Activated gamma-delta T cell treated with anti-CD3 and anti-CD28 coated beads, Interleukin-2, amount 50 U/mL, for 16 hours (primary cell): ENCODE measurements around the gene CCDC32.

Experiments
- DNase-seq: peaks from one replicate; pipeline ENCODE4 v3.0.0-alpha.2; 2020; ENCODE audit warnings: low read depth

CCDC32 gene

DNA sequence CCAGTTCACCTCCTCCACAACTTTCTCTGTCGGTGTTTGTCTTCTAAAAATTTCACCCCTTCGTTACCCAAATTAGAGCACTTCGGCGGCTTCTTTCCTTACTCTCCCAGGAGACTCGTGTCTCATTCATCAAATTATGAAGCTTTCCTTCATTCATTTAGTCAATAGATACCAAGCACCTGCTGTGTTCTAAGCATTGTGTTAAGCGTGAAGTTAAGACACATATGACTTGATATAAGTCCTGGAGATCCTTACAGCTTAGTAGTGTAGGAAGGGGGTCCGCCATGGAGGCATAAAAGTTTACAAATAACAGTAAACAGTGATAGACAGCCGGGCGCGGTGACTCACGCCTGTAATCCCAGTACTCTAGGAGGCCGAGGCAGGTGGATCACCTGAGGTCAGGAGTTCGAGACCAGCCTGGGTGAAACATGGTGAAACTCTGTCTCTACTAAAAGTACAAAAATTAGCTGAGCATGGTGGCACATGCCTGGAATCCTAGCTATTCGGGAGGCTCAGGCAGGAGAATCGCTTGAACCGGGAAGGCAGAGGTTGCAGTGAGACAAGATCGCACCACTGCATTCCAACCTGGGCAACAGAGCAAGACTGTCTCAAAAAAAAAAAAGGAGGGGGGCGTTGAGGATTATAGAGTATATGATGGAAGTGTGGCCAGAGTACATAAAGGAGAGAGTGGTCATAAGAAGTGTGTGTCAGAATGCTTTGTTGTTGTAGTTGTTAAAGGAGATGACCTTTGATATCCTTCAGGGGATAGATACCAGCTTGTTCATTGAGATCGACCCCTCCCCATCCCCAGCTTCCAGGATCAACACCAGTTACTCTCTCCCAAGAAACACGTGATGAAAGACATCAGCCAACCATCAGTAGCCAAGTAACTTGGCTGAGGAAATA lies 744 bp upstream of the CCDC32 start:
- DNase-seq = no peak

DNA sequence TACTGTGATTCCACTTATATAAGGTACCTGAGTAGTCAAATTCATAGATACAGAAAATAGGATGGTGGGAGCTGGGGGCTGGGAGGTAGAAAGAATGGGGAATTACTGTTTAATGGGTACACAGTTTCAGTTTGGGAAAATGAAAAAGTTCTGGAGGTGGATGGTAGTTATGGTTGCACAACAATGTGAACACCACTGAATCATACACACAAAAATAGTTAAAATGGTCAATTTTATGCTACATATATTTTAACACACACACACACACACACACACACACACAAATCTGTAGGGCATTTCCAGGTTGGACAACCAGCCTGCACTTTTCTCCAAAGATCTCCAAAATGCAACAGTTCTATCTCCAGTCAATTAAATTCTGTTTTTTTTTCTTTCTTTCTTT lies 1.4 kb downstream of the CCDC32 start:
- DNase-seq = no peak

DNA sequence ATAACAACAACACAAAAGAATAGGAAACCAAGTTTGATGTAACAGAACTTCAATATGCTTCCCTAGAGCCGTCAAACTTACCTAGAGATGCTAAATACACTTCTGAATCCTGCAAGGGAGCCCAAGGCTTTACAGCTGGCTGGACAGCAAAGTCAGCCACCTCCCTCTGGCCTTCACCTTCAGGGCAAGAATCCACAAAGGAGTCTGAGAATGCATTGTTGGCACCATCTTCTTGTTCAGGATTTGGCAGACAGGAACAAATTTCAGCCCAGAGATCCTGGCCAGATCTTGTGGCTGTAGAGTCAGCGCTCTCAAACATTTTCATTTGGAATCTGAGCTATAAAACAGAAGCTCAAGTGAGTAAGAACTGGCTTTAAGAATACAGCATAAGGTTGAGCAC lies 2.2 kb downstream of the CCDC32 start:
- DNase-seq = no peak

DNA sequence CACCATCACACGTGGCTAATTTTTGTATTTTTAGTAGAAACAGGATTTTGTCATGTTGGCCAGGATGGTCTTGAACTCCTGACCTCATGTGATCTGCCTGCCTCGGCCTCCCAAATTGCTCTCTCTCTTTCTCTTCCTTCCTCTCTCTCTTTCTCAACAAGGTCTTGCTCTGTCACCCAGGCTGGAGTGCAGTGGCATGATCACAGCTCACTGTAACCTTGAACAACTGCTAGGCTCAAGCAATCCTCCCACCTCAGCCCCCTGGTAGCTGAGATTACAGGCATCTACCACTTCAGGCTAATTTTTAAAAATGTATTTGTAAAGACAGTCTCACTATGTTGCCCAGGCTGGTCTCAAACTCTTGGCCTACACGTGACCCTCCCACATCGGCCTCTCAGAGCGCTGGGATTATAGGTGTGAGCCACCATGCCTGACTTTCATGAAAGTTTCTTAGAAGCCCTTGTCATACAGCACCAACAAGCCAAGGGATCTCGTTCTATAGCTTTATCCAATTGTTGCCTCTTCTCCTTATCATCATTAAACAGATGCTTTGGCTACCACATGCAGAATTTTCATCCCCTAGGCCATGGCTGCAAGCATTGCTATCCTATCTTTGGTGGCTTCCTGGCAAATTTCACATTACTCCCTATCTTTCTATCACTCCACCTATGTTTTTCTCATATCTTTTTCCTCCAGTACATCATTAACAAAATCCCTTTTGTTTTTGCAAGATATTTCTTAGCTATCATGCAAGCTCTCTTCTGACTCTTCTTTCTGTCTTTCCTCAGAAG lies 5.7 kb downstream of the CCDC32 start:
- no peak for DNase-seq

DNA sequence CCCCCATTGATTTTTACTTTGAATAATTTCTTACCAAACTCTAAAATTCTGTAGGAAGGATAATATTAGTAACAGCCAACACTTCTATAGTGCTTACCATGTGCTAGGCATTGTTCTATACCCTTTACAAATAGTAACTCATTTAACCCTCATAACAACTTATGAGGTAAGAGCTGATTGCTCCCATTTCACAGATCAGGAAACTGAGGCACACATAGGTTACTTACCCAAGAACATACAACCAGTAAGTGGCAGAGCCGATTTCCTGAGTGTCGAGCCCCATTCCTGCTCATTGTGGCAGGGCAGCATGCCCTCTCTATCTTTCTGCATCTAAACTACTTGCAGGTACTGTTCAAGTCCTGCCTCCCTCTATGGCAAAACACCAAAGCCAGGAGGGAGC lies 9.0 kb downstream of the CCDC32 start:
- DNase-seq = no peak

DNA sequence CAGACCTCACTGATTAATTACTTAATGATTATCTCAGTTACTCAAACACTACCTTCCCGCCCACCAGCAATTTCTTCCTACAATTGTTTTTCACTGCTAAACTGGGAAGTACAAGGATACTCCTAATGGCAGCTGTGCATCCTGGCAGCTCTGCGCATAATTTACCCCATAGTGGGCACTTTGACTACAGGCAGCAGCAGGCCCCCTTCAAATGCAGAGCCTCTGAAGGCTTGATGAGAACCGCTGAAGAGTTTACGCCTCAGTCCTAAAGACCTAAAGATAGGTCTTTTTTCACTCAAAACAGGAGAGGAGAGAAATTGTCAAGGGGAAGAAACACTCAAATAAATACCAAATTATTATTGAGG lies 10.7 kb downstream of the CCDC32 start:
- no peak for DNase-seq

DNA sequence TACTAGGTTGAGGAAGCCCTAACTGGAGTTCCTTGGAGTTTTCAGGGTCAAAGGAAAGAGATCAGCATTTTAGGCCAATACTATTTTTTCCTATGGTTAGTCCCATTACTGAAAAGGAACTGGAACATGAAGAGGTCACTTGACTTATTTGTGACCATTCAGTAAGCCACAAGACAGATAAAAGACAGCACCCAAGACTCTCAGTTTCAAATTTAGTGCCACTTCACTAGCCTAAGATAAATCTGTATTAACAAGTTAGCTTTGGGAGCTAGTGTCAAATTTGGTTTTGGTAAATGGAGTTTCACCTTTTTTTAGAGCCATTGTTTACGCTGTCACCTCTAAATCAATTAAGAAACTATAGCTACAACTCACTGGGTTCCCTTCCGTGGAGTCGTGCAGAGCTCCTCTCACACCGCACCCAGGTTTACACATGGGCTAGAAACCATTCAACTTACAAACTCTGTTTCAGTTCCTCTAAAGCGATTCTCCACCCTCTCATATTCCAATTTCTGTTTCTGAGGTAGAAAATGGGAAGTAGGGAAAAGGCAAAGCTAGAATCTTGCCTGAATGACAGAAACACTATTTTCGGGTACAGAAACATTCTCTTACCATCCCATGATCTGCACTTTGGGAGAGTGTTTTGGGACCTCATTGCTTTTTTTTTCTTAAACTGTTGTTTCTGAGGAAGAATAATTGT lies 14.4 kb downstream of the CCDC32 start:
- DNase-seq = no peak

DNA sequence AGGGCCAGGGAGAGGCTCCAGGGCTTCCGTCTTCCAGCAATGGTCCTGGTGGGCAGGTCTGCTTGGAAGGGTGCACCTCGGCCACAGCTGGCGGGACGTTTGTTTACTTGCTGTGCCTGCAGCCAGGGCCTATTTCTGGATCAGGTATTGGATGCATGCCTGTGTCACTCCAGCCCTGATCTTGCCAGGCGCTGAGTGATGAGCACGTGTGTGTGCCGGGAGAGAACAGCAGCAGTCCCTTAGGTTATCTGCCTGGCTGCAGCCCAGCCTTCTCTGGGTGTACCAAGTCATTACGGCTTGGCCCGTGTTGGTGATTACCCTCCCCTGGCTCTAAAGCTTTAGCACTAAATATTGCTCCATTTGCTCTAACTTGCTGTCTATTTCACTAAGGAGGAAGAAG lies 14.9 kb downstream of the CCDC32 start:
- no peak for DNase-seq

DNA sequence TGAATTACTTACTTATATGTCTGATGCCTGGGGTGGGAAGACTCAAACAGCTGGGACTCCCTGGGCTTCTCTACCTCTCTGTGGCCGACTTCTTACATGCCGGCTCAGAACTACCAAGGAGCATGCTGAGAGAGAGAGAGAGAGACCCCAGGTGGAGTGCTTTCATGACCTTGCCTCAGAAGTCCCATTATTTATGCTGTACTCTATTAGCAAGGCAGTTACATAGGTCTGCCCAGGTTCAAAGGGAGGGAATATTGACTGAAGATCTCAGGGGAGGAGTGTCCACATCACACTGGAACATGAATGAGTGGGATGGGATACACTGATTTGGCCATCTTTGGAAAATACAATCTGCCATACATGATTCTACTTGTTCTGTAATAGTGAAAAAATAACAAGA lies 16.2 kb downstream of the CCDC32 start:
- no peak for DNase-seq

DNA sequence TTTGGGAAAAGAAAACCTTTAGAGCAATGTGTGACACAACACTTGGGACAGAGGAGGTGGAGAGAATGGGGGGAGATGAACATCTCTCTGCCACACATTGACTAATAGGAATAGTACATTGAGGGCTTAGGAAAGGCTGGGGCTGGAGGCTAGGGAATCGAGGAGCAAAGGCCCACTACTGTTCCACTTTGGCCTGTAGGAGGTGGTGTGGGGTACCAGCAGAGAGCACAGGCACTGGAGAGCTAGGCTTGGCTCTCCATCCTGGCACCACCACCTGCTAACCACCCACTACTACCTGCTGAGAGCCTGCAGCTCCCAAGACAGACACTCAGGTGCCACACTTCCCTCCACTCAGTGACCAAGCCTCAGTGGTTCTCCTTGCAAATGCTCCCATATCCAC lies 19.4 kb downstream of the CCDC32 start:
- DNase-seq = no peak

DNA sequence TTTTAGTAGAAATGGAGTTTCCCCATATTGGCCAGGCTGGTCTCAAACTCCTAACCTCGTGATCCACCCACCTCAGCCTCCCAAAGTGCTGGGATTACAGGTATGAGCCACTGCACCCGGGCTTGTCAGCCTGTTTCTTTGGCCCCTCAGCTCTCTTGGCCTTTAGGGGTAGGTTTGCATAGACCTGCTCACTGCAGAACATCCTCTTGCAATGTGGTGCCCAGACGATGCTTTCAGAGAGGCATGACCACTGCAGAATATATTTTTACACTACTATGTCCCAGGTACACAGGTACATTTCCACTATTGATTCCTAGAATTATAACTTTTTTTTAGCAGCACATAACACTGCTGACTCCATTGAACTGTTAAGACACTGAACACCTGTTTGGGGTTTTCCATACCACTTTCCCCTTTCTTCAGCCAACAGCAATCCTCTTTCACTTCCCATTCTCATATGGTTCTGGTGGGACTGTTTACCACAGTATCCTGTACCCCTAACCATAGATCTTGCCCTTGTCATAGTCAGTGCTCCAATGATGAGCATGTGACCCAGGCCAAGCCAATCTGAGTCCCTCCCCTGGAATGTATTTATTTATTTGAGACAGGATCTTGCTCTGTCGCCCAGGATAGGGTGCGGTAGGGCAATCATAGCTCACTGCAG lies 21.1 kb downstream of the CCDC32 start:
- DNase-seq = no peak

DNA sequence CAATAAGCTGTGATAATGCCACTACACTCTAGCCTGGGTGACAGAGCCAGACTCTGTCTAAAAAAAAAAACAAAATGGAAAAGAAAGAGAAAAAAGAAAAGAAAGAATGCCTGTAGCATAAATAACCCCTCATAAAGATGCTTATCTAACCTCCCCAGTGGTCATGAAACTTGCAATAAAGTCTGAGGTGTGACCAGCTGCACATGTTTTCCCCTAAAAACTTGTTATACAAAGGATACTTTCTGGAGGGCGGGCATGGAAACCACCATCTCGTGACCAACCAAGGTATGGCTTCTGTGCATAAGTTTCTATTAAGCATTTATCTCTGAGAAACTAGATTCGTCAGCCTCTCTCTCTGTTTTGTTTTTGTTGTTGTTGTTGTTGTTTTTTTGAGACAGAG lies 21.8 kb downstream of the CCDC32 start:
- DNase-seq = no peak

DNA sequence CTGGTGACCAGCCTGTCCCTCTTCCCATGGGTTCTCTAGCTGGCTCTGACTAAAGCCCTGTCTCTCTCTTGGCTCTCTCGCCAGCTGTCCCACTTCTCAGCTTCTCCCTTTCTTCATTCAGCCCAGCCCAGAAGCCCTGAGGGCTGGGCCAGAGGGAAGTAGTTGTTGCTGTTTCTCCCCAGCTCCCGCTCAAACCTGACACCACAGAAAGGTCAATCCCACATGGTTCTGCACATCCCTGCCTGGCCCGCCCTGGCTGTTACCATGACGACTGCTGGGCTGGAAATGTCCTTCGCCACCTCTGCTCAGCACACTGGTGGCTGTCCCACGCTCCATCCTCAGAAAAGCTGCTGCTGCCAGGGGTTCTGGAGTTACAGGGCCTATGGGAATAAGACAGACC lies 25.9 kb downstream of the CCDC32 start:
- no peak for DNase-seq

DNA sequence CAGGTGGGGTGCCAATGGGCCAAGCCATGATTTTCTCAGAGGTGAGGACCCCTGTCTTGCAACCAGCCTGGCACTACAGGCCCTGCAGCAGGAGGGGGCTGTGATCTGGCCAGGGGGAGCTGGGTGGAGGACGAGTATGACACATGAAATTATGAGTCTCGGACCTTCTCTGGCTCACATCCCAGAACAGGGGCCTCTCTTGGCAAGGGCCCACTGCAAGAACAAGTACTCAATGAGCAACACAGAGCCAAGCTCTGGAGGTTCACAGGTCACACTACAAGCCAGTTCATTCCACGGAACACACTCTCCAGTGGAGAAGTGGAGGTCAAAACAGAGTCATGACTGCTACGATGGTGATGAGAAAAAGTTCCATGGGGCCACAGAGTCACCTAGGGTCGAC lies 28.3 kb downstream of the CCDC32 start:
- DNase-seq = no peak

DNA sequence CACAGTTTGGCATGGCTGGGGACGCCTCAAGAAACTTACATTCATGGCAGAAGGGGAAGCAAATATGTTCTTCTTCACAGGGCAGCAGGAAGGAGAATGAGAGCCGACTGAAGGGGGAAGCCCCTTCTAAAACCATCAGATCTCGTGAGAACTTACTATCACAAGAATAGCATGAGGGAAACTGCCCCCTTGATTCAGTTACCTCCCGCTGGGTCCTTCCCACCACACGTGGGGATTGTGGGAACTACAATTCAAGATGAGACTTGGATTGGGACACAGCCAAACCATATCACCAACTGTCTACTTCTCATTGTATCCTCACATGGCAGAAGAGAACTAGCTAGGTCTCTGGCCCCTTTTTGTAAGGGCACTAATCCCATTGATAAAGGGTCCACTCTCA lies 30.5 kb downstream of the CCDC32 start:
- no peak for DNase-seq

DNA sequence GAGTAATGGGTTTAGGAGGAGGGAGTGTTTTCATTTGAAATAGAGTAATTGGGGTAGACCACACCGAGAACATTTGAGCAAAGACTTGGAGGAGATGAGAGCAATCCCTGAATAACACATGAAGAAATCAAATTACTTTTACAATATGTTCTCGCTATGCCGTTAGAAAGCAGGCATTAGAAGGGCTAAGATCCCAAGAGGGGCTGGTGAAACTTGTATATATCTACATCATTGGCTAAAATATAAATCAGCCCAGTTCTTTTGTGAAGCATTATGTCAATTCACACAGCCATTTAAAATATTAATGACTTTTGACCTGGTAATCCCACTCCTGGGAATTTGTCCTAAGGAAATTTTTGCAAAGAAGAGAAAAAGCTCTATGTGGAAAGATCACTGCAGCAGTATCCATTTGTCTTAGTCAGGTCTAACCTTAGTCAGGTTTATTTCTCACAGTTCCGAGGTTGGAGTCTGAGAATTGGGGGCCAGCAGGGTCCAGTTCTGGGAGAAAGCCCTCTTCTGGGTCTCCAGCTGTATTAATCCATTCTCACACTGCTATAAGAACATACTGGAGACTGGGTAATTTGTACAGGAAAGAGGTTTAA lies 31.0 kb downstream of the CCDC32 start:
- DNase-seq = no peak

DNA sequence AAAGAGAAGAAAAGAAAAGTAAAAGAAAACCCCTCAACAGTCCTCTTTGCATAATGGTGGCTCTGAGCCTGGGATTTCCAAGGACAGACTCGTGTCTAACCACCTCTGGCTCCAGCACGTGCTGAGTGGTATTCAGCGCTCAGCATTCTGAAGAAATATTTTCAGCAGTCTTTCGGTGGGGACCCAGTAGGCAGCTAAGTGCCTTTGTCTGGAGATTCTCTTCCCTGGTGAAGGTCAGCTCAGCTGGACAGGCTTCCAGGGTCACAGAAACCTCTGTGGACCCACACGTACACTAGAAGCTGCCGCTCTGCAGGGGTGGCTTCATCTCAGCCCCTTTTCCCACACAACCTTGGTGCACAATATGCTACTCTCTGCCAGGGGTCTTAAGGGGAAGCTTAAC lies 36.0 kb downstream of the CCDC32 start:
- DNase-seq = no peak

DNA sequence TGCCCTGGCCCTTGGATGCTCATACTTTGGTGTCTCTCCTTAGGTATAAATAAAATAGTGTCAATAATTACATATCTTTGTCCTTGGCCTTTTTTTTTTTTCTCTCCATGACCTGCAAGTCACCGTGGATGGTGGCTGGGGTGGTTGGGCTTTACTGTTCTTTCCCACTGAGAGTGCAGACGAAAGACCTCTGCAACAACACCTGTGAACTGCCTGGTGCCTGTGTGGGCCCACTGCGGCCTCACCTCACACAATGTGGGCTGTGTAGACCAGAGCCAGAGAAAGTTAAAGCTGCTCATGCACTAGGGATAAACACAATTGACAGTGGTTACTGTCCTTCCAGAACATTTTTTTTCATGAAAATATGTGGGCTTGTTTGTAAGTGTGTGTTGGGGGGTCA lies 39.0 kb downstream of the CCDC32 start:
- no peak for DNase-seq

DNA sequence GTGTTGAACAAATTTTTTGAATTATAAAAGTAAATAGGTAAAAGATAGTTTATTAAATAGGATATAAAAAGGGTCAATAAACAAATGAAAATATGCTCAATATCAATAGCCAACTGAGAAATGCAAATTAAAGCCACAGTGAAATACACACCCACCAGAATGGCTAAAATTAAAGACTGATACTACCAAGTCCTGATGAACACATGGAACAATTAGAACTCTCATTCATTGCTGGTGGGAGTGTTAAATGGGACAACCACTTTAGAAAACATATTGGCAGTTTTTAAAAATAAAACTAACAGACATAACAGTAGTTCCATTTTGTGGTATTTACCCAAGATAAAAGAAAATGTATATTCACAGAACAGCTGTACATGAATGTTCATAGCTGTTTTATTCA lies 41.2 kb downstream of the CCDC32 start:
- no peak for DNase-seq

DNA sequence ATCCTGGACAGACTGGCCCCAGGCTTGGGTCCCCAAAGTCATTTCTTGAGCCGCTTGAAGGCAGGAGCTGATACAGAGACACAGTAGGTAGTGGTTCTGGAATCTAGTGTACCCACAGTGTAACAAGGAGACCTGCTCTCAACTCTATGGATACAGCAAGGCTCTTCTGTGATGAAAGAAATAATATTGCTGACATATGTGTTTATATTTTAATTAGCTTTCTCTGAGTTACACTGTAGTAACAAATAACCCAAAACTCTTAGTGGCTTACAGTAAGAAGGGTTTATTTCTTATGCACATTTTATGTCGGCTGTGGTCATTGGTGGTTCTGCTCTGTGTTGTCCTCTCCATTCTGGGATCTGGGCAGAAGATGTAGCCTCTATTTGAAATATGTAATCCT lies 48.5 kb downstream of the CCDC32 start:
- DNase-seq = no peak

DNA sequence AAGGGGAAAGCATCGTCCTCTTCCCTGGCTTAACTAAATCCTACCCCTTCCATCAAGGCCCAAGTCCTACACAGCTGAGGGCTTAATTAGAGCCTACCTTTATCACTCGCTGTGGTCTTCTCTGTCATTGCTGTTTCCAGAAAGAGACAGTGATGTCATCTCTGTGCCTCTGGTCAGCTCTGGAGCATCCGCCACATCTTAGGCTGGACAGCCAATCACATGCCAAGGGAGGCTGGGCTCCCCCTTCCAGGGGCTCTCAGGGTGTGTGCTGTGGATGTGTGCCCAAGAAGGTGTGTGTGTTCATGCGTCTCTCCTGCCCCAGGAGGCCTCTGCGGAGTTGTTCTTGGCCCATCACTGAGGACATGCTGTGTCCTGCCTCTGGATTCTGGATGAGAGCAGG lies 51.2 kb downstream of the CCDC32 start:
- no peak for DNase-seq

DNA sequence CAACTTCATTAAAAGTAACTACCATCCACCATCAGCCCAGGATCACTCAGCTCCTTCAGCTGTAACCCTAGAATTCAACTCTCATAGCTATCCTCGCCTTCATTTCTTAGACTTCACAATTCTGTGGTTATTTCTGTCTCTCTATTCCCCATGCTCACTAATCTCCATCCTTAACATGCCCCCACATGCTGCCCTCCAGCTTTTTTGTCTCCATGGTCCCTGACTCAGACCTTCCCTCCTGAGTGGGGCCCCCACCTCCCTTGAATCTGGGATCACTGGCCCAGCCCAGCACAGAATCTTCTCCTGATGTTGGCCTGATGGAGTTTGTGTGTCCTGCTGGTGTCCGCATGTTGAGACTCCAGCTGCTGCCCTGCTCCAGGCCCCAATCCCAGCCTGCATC lies 52.4 kb downstream of the CCDC32 start:
- no peak for DNase-seq
